D721Med (cell line): ENCODE results near the gene CLEC20A.
A peak's percentile ranks its signal among the peaks of the same experiment; 100 is the strongest.

Experiments
- DNase-seq: peaks from one replicate; pipeline ENCODE4 v3.0.0; 2011; ENCODE audit warnings: low spot score; ENCODE audit not compliant: insufficient read length
- FAIRE-seq: peaks from 2 replicates; lab custom pipeline; 2011; peaks lifted over from hg19 to GRCh38; lab: Jason Lieb, UNC
- TF ChIP-seq, protein P1 (sequence below): IDR thresholded peaks from 2 replicates; pipeline ENCODE4 v1.5.1; 2012; ENCODE audit warnings: mild to moderate bottlenecking, control low read depth; ENCODE audit not compliant: insufficient read depth; ENCODE audit errors: missing control alignments

CLEC20A gene

DNA sequence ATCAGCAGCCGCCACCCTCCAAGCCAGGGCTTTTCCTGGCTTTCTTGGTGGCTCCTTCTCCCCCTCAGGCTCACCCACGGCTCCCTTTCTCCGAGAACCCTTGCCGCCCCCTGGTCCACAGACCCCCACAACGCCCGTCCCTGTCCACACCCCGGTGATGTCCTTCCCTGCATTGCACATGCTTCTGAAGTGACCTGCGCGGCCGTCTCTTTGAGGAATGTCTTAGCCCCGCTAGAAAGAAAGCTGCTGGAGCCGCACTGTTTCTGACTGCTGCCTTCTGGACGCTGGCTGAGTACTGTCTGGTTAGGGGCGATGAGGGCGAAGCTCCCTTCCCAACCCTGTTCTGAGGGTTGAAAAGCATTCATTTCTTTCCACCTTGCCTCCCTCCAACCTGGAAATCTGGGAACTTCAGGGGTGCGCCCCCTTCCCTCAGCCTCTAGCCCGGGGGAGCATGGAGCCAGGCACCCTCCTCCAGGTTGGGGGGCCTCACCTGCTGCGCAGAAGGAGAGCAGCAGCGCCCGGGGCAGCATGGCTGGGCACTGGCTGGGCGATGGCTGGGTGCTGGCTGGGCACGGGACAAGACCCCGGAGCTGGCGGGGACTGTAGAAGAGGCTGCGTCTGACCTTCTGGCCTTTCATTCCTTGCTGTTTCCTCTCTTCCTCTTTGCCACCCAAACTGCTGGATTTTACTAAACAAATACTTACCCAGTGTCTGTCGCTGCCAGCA, at the start of gene CLEC20A:
CLEC20A (minus strand) TSS at position 555 of the 726 bp plus-strand sequence; CDS start at position 530, 25 bp downstream.
- FAIRE-seq (no peak), DNase-seq (peak; percentile 11)
- TF ChIP-seq, protein P1, sequence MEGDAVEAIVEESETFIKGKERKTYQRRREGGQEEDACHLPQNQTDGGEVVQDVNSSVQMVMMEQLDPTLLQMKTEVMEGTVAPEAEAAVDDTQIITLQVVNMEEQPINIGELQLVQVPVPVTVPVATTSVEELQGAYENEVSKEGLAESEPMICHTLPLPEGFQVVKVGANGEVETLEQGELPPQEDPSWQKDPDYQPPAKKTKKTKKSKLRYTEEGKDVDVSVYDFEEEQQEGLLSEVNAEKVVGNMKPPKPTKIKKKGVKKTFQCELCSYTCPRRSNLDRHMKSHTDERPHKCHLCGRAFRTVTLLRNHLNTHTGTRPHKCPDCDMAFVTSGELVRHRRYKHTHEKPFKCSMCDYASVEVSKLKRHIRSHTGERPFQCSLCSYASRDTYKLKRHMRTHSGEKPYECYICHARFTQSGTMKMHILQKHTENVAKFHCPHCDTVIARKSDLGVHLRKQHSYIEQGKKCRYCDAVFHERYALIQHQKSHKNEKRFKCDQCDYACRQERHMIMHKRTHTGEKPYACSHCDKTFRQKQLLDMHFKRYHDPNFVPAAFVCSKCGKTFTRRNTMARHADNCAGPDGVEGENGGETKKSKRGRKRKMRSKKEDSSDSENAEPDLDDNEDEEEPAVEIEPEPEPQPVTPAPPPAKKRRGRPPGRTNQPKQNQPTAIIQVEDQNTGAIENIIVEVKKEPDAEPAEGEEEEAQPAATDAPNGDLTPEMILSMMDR, result no peak

DNA sequence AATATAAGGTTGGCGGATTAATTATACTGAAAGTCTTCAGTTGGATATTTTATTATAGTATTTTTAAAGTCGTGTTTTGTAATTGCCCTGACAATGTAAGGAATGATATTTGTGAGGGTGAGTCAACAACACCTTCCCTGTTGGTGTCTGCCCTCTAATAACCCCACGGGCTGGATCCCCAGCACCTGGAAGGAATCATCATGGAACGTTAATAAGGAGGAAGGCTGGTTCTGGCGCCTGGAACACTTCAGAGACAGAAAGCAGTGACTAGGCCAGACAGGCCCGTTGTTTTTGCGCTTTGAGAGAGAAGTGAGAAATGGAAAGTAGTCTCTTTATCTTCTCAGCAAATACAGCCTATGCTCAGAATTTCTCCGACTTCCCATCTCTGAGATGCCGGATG, 47.8 kb upstream of the CLEC20A start:
- TF ChIP-seq, protein P1, result no peak
- FAIRE-seq, result no peak

DNA sequence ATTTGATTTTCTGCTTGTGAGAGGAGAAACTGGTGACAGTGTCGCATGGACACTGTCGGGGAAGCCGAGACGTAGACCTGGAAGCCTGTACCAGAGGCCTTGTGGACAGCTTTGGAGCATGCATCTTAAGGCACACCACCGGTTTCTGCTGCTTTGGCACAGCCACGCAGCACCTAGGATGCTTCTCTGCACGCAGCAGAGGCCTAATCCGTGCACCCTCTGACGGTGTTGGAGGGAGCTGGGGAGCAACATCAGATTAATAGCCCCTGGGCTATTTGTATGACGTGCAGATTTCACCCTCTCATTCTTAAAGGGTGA, 46.5 kb upstream of the CLEC20A start:
- no peak for DNase-seq
- TF ChIP-seq, protein P1, result no peak

More for the DNA sequence above, 47.8 kb upstream of the CLEC20A start:
- no peak for DNase-seq

DNA sequence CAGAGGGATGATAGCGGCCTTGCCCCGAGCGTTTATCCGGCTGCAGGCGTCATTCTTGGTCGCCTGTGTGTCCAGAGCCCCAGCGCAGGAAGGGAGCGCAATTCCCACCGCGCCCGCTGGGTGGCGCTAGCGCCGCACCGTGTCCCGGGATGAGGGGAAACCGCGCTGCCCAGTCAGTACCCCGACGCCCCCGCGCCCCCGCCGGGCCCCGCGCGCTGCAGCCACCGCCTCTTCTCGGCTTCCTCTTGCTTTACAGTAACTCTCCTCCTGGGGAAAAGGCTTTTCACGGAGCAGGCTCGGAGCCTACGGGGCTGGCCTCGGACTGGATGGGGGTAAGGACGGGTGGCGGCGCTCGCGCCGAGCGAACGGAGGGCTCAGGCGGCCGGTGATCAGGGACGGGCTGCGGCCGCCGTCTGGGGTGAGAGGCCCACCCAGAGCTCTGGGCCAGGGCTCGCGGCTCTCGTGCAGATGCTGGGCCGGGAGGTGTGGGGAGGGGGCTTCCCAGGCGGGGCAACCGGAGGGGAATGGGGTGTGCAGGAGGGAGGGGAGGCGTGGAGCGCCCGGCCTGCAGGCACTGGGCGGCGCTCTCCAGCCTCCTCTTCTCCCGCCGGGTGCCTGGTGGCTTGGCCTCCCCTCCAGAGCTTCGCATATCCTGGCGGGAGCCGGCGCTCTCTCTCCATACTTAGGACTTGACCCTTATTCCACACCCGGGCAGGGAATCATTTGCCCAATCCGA, 46.0 kb upstream of the CLEC20A start:
- TF ChIP-seq, protein P1, result peak; percentile 82
- FAIRE-seq, result no peak
- peak; percentile 98 for DNase-seq

More for the DNA sequence above, 46.5 kb upstream of the CLEC20A start:
- FAIRE-seq, result no peak

DNA sequence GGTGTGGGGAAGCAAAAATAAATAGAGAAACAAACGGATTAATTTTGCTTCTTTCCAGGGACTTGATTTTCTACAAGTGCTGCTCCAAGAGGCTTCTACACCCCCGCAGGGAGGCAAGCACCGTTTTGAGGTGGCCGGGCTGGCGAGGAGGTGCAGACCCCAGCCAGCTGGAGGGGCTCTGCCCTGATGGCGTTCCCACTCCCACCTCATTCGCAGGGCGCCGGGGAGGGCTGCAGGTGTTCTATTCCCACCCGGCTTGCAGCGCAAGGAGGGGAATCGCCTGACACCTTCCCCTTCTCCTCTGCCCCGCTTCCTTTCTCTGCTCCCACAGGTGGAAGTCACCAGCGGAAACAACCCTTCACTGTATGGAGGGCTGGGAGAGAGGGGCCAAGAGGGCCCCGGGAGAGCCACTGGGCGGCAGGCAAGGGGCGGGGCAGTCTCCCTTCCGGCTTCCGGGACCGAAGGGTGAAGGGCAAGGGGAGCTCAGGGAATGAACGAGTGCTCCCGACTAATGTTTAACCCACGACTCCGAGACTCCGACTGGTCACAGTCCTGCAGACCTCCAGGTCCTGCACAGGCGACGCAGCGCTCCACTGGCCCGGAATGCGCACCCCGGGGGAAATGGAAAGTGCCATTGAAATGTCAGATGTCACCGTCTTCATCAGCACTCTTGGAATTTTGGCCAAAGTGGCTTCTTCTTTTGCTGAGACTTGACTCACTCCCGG, 45.2 kb upstream of the CLEC20A start:
- FAIRE-seq (no peak), DNase-seq (peak; percentile 82)
- TF ChIP-seq, protein P1, result no peak

DNA sequence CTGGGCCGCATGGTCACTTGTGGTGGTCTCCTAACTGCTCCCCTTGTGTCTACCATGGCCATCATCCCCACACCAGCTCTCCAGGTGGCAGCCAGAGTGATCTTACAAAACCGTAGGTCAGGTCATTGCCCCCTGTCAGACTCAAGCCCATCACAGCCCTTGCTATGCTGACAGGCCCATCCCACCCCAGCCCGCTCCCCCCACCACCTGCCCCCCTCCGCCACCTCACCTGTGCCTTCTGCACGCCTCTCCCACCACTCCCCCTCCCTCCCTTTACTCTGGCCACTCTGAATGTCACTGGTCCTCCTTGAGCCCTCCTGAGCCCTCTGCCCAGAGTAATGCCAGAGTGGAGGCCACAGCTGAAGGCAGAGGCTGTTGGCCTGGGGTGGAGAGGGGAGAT, 44.6 kb upstream of the CLEC20A start:
- DNase-seq, result no peak
- FAIRE-seq, result no peak
- TF ChIP-seq, protein P1, result no peak
